Measurements from ENCODE around the gene AKR7A2.

Gene AKR7A2

GRCh38 chr1:19342894-19343616 is 31.1 kb upstream of the AKR7A2 start:
- no peak for DNase-seq

GRCh38 chr1:19342062-19342750 is 30.3 kb upstream of the AKR7A2 start:
- no peak for DNase-seq

DNA sequence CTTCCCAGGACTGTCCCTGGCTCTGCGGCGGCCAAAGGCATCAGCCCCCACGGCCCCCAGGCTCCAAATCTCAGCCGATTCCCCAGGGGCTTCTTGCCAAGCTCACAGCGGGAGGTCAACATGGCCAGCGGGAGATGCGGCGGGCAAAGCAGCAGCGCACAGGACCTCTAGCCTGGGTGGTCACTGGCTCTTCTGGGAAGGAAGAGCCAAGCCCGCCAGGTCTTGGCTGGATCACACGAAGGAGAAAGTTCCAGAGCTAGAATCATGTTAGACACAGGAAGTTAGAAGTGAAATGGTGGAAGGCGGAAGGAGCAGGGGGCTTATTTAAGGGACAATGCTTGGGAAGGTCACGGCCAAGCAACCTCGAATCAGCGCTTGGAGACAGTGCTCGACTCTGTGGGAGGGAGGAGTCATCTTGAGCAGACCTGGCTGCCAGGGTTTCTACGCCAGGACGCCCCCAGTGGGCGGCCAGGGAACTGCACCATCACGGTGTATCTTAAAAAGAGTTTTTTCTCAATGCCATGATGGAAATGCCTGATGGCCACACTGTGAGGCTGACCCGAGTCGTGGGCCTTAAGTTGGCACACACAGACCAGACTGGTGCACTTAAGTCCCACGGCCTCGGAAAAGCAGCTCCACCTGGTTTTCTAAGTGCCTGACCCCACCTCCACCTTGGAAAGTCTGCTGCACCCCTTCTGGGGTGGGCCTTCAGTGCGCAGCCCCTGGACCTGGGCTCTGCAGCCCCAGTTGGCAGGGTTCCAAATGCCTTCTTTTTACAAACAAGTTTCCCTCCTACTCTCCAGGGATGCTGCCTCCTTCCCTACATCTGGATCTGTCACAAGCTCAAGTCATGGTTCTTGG is 29.5 kb upstream of the AKR7A2 start:
- DNase-seq: peak; percentile 42

DNA sequence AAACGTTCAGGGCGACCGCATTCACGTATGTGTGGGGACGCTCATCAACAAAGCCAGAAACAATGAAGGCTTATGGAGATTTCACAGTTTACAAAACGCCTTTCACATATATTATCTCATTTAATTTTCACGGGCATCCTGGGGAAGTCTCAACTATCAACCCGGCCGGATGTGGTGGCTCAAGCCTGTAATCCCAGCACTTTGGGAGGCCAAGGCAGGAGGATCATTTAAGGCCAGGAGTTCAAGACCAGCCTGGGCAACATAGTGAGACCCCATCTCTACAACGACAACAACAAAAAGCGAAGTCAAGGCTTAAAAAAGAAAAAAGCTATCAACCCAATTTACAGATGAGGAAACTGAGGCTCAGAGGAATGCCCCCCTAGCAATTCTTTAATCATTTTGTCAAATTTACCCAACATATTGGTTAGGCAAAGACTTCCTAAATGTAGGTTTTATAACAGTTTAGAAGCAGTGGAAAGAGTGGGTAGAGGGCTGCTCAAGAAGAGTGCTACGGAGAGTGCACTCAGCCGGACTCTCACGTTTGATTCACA is 28.5 kb upstream of the AKR7A2 start:
- DNase-seq: no peak

GRCh38 chr1:19339214-19339861 is 27.4 kb upstream of the AKR7A2 start:
- DNase-seq: no peak

GRCh38 chr1:19338323-19338762 is 26.4 kb upstream of the AKR7A2 start:
- DNase-seq: no peak

DNA sequence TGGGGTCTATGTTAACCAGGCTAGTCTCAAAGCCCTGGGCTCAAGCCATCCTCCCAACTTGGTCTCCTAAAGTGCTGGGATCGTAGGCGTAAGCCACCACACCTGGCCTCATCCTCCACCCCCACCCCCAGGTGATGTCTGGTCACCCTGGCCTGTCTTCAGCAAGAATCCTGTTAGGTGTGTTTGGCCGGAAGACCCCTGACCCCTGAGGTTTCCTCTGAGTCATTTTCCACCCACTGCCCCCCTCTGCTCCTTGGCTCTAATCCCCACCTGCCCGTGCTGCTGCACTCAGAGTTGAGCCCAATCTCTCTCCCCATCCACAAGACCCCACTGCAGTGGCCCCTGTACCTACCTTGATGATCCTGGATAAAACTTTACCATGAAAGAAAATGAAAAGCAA is 25.3 kb upstream of the AKR7A2 start:
- DNase-seq: no peak

DNA sequence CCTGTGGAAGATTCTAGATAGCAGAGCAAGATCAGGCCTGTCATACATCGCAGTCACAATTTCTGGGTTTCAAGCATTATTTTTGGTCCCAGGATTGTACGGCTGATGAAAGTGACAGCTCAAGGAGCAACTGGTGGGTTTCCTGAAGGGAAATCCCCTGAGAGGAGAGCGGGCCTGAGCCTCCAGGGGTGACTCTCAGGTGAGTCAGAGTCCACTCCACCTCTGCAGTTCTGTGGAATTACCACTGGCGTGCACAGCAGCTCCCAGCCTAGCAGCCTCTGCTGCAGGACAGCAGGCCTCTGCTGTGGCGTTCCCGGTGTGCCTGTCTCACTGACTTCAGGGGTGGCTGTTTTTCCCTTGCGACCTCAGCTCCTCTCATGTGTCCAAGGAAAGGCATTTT is 24.6 kb upstream of the AKR7A2 start:
- no peak for DNase-seq

DNA sequence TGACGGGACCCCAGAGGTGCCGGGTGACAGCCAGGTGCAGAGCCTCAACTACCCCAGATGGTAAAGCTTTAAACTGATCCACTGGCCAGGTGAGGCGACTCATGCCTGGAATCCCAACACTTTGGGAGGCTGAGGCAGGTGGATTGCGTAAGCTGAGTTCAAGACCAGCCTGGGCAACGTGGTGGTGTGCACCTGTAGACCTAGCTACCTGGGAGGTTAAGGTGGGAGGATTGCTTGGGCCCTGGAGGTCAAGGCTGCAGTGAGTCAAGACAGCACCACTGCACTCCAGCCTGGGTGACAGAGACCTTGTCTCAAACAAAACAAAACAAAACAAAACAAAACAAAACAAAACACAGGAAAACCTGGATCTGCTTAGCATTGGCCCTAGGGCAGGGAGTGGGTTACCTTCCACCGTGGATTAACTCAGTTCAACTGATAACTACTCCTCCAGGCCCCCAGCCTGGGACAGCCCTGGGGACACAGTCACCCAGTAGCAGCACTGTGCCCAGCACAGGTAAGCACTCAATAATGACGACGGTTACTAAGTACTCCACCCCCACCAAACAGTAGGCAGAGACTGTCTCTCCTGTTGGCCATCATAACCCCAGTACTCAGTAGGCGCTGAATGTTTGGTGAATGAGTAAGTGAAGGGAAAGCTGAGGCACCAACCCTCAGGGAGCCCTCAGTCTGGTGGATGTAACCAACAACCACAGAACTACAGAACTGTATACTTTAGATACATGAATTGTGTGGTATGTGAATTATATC is 21.8 kb upstream of the AKR7A2 start:
- no peak for DNase-seq

- no peak for DNase-seq
Measured at GRCh38 chr1:19332832-19333231, 20.9 kb upstream of the AKR7A2 start.

DNA sequence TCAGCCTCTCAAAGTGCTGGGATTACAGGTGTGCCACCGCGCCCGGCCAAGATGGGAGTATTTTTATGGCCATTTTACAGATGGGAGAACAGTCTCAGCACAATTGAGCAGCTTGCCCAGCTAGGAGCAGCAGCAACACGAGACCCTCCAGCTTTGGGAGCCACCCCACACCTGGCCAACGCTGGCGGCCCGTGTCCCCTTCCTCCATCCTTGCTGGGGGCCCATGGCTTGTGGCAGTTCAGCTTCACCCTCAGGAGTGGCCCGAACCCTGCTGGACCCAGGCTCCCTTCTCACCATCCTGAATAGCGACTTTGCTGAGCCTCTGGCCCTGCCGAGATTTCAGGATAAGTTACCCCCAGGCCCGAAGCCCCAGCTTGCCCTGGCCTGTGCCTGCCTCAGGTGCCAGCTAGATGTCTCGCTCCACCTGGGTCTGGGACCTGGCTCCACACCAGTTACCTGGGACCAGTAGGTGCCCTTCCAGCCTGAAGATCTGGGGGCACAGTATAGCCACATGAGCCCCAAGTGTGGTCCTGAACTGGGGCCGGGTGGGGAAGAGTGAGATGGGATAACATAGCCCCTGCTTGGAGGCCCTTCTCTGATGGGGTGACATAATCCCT is 19.4 kb upstream of the AKR7A2 start:
- no peak for DNase-seq

DNA sequence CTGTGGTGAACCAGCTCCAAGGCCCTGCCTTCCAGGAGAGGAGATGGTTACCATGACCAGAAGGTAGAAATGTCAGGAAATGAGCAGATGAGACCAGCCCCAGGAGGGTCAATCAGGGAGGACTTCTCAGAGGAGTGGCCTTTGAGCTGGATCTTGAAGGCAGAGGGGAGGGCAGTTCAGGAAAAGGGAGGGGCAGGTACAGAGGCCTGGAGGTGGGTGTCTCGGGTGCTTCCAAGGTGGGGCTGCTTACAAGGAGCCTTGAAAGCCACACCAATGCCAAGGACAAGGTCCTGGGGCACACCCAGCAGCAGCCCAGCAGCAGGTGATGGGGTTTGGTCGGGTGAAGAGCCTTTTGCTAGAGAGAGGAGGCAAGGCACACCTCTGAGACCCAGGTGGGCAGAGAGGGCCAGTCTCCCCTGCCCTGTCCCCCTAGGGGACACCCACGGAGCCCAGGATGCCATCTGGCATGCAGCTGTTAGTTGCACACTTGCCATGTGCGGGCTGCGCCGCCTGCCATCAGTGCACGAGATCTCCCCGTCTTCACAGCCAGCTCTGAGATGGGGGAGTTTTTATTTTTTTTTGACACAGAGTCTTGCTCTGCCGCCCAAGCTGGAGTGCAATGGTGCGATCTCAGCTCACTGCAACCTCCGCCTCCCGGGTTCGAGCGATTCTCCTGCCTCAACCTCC is 18.6 kb upstream of the AKR7A2 start:
- DNase-seq: no peak

- no peak for DNase-seq
Measured at GRCh38 chr1:19329611-19330010, 17.7 kb upstream of the AKR7A2 start.

GRCh38 chr1:19329188-19329587 is 17.2 kb upstream of the AKR7A2 start:
- no peak for DNase-seq

- DNase-seq: no peak
Measured at GRCh38 chr1:19328486-19328885, 16.5 kb upstream of the AKR7A2 start.

DNA sequence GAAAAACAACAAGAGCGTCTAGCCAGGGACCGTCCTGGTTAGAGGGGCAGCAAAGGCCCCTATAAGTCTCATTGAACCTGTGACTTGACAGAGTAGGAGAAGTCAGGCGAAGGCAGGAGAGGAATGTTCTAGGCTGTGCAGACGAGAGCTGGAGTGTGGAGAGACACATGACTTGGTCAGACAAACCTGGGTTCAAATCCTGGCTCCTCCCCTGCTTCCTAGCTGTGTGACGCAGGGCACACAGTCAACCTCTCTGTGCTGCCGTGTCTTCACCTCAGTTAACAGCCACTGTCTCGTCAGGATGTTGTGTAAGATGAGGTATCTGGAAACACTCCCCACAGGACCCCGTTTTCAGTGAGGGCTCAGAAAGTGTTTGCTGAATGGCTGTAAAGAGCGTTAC is 15.8 kb upstream of the AKR7A2 start:
- no peak for DNase-seq

DNA sequence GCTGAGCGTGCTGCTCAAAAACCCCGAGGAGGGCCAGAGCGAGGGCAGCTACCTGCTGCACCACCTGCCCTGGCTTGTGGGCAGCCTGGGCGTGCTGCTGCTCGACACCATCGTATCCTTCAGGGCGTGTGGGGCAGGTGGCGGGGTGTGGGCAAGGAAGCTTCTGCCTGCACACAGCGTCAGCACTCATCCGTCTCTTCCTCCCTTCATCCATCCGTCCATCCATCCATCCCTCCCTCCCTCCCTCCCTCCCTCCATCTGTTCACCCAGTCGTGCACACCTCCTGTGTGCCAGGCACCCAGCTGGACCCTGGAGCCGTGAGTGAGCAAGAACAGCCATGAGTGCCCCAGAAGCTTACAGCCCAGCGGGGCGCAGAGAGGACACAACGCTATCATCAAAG is 15.4 kb upstream of the AKR7A2 start:
- DNase-seq: no peak

DNA sequence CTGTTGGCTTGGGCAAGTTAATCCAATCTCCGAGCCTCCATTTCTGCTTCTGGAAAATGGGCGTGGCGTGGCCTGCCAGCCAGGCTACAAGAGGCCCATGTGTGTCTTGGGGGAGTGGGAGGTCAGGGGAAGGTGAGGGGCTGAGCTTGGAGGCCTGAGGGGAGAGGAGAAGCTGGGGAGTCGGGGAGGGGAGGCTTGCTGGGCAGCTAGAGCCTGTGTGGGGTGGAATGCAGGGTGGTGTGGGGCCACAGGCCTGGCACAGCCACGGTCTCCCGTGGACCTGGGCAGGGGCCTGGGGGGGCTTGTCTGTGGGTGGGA is 14.8 kb upstream of the AKR7A2 start:
- no peak for DNase-seq

DNA sequence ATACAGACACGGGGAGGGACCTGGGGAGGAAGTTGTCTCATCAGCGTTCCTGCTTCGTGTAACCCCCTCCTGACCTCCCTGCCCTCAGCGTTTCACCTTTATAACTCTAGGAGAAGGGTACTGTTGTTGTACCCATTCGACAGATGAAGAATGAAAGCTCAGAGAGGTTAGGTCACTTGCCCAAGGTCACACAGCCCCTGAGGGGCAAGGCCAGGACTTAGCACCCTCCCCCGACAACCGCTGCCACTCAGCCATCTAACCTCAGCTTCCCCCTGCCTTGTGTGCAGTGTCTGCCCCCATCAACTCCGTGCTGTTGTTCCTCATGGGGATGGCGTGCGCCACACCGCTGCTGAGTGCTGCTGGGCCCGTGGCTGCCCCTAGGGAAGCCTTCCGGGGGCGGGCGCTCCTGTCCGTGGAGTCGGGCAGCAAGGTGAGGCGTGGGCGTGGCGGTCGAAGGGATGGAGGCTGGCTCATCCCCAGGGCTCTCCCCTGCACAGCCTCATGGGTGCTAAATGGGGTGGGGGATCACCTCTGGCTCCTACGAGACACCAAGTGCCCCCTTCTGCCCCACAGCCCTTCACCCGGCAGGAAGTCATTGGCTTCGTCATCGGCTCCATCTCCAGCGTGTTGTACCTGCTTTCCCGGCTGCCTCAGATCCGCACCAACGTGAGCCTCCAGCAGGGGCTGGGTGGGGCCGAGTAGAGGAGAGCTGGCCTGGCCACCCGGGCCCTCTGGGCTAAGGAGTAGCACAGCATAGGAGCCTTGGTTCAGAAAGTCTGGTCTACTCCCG is 14.2 kb upstream of the AKR7A2 start:
- DNase-seq: no peak

- DNase-seq: no peak
Measured at GRCh38 chr1:19325368-19325957, 13.5 kb upstream of the AKR7A2 start.
